NOMO-1 treated with DMSO at 0.1 percent for 48 hours (cell line): ENCODE results near the gene ZNF644.
"Not testable (repeated sequence)": the region's sequence is repeated elsewhere in the genome, so short reads cannot be mapped to it uniquely, and the experiment has no call there.

Experiments used
- DNase-seq: peaks from one replicate; lab custom pipeline; 2025; ENCODE audit not compliant: unreplicated experiment; lab: John Stamatoyannopoulos, UW

The ZNF644 gene

DNA sequence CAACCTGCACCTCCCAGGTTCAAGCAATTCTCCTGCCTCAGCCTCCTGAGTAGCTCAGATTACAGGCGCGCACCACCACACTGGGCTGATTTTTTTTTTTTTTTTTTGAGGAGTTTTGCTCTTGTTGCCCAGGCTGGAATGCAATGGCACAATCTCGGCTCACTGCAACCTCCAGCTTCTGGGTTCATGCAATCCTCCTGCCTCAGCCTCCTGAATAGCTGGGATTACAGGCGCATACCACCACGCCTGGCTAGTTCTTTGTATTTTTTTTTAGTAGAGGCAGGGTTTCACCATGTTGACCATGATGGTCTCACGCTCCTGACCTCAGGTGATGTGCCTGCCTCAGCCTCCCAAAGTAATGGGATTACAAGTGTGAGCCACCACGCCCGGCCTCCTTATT lies 93.6 kb downstream of the ZNF644 start:
- DNase-seq, result not testable (repeated sequence)

DNA sequence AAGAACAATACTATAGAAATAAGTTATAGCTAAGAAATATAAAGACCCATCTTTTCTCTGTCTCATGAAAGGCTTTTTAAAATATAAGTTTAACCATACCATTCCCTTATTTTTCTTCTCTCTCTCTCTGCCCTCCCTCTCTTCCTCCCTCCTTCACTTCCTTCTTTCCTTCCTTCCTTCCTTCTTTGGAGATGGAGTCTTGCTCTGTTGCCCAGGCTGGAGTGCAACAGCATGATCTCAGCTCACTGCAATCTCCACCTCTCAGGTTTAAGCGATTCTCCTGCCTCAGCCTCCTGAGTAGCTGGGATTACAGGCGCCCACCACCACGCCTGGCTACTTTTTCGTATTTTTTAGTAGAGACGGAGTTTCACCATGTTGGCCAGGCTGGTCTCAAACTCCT lies 94.2 kb downstream of the ZNF644 start:
- DNase-seq, result not testable (repeated sequence)

DNA sequence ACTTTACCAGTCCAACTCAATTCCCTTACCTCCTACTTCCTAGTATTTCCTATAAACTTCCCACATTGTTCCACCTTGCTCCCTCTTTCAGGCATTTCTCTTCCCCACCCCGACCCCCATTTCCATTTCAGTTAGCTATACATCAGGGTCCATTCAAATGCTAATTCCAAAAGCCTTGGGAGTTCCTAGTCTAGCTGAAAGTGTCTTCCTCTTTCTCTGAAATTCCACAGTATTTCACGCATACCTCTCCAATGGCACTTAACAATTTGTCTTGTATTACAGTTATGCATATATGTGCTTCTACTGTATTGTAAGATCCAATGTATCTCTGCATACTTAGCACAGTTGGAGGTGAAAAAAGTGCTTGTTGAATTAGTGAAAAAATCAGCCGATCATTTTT lies 94.9 kb downstream of the ZNF644 start:
- no peak for DNase-seq

DNA sequence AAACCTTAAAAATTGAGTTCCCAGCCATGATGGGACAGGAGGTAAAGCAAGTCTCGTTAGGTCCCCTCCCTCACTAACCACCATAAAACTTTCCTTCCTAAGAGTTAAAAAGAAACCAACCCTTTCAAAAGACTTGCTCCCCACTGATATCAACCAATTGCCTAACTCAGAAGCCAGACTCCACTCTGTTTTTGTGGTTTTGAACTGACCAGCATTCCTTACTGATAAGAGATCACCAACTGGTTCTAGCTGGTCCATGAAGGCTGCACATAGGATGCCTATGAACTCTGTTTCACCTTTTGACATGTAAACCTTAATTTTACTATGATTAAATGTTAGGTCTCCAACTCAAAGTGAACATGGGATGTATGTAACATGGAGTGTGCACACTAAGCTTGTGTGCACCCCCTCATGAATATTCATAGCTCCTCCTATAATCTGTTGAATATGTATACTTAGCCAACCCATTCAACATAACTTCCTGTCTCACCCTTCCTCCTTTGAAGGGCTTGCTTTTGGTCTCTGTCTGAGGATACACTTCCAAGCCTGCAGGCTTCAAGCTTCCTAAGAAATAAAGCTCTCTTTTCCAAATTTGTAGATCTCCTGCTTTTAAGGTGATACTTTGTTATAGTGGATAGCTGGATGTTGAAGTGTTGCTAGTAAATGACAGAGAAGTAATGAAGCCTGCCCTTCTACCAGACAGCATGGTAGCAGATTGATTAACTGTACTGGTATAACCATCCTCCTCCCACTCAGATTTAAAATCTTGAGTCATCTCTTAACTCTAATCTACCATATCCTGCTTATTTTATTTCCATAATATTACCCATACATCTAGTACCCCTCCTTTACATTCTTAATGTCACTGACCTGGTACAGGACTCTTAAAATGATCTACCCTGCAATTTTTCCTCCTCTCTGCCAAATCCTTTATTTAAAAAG lies 95.6 kb downstream of the ZNF644 start:
- DNase-seq, result no peak

DNA sequence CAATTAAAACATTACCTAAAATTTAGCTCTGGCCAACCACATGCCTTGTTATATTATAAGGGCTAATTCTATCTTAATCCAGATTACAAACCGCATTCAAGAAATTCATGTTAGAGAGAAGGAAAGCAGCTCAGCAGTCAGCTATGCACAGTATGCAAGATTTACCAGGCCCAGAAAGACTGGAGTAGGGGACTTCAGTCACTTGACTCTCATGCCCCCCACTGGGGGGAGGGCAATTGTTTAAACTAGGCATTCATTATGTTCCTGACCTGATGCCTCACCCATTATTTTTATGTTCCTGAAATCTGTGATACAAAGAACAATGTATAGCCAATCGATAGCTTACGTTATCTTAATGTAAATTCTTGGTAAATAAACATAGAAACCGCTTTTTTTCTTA lies 96.9 kb downstream of the ZNF644 start:
- DNase-seq, result no peak

DNA sequence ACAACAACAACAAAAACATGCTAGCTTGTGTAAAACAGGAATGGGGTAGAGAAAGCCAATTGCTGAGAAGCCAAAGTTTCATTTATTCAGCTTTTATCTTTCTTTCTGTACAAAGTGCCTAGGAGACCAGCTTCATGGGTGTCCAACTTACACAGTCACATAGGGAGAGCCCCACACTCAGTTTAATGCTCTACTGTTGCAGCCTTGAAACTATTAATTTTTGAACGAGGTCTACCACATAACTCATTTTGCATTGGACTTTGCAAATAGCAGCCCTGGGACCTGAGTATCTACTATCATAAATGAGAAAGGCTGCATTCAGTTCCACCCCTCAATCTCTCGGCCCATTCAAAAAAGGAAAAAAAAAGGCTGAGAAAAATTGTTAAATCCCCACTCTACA lies 98.8 kb downstream of the ZNF644 start:
- no peak for DNase-seq

DNA sequence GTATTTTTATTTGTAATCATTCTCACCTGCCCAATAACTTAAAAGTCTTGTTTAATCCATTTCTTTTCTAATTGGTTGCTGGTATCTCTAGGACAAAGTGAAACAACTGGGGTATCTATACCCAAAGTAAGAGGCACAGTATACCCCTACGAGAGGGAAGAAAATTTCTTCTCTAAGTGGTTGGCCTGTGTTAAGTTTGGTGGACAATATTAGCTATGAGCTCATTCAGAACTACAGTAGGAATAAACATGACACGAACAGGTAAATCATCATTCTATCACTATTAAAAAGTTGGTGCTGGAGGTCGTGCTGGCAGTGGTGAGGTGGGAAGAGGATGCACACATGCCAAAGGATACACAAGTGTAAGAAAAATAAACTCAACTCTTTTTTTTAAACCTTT lies 99.6 kb downstream of the ZNF644 start:
- DNase-seq, result no peak

- DNase-seq, result no peak
These were observed 101.9 kb downstream of the ZNF644 start for GRCh38 chr1:90919900-90920299.

GRCh38 chr1:90919190-90919719 lies 102.6 kb downstream of the ZNF644 start:
- DNase-seq, result no peak

DNA sequence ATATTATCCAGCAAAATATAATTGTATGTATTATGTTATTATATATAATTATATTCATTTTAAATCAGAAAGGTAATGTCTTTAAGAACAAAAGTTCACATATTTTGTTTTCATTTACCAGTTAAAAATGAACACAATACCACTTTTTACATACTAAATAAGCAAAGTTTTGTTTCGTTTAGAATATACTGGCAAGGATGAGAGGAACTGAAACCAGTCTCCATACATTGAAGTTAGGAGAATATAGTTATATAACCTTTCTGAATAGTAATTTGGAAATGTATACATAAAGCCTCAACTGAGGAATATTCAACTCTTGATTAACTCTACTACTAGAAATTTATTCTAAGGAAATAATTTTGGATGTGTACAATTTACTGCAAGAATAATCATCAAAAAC lies 110.5 kb downstream of the ZNF644 start:
- peak; percentile 9 for DNase-seq

- DNase-seq, result no peak
These were observed 119.2 kb downstream of the ZNF644 start for GRCh38 chr1:90902672-90903071.

DNA sequence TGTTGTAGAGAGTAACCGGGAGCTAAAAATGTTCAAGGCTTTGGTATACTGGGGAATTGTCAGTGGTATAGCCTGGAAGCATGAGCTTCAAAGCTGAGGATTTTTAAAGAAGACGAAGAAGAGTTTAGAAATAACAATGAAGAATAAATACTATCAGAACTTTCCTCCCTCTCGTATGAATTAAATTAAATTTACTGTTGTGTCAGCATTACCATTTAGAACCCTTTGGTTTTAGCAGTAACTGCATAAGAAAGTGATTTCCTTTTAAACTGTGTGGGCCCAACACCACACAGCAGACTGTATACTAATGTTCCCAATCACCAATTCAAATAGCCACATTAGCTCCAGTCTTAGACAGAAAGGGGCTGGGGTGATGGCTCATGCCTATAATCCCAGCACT lies 122.6 kb downstream of the ZNF644 start:
- DNase-seq, result no peak

- not testable (repeated sequence) for DNase-seq
These were observed 128.2 kb downstream of the ZNF644 start for GRCh38 chr1:90893679-90894078.

- DNase-seq, result not testable (repeated sequence)
These were observed 129.0 kb downstream of the ZNF644 start for GRCh38 chr1:90892884-90893283.

- DNase-seq, result not testable (repeated sequence)
These were observed 129.6 kb downstream of the ZNF644 start for GRCh38 chr1:90892196-90892595.

GRCh38 chr1:90891756-90892155 lies 130.1 kb downstream of the ZNF644 start:
- not testable (repeated sequence) for DNase-seq

DNA sequence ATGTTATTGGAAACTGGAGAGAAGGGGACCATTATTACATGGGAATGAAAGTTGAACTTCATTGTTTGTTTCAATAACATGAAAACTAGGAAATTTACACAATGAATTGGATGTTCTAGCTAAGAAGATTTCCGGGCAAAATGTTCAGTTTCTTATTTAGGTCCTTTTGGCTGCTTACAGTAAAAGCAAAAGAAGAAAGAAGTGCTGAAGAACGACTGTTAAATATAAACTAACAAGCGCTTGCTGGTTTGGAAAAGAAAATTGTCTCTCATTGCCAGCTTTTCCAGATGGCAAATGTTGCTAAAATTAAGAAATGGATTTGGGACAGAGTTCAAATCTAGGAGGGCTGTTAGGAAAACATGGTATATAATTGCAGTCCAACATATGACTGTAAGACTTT lies 139.6 kb downstream of the ZNF644 start:
- no peak for DNase-seq

DNA sequence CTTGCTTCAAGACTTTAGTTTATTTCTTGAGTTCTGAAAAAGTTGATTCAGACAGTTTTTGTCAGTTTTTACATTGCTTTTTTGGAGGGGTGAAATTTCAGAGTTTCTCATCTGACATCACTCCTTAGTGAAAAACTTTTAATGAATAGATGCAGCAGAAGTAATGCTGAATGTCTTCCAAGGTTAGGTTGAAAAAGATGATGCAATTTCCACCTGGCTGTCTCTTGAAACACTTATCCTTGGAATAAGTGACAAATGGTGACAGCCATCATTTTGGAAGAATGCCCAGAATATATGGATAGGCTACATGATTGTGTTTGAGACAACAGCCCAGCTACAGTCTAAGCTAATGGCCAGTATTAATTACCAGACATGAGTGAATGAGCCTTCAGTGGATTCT lies 140.8 kb downstream of the ZNF644 start:
- no peak for DNase-seq

- no peak for DNase-seq
These were observed 142.6 kb downstream of the ZNF644 start for GRCh38 chr1:90879281-90879680.

GRCh38 chr1:90876101-90876500 lies 145.7 kb downstream of the ZNF644 start:
- DNase-seq, result no peak
